OCI-LY1 (cell line): Measurements from ENCODE around the gene FHIT.

Experiments used
- H2AFZ ChIP-seq: fragments of 200-600 bp; sonication (generic), shearing (Covaris generic); 2 replicates; pipeline ENCODE4 v1.6.0; 2014; ENCODE audit warnings: antibody characterized with exemption, mild to moderate bottlenecking, low read length
- H3F3A ChIP-seq: fragments of 200-600 bp; sonication (generic), shearing (Covaris generic); 2 replicates; pipeline ENCODE4 v1.6.0; 2014; ENCODE audit warnings: mild to moderate bottlenecking, antibody characterized with exemption, low read length, moderate library complexity; ENCODE audit not compliant: insufficient read depth
- H3K27ac ChIP-seq: fragments of 200-600 bp; sonication (generic); 2 replicates; pipeline ENCODE4 v1.5.1; 2014; ENCODE audit warnings: low read length, mixed run types, mild to moderate bottlenecking, low read depth; ENCODE audit not compliant: poor library complexity, severe bottlenecking
- H3K27me3 ChIP-seq: fragments of 200-600 bp; sonication (generic); 2 replicates; pipeline ENCODE4 v1.6.0; 2014; ENCODE audit warnings: antibody characterized with exemption, mild to moderate bottlenecking, low read length, moderate library complexity; ENCODE audit not compliant: insufficient read depth
- H3K36me3 ChIP-seq: fragments of 200-600 bp; sonication (generic); 2 replicates; pipeline ENCODE4 v1.6.1; 2014; ENCODE audit warnings: mild to moderate bottlenecking, antibody characterized with exemption, low read length, moderate library complexity, mixed read lengths; ENCODE audit not compliant: insufficient read depth
- H3K4me1 ChIP-seq: fragments of 200-600 bp; sonication (generic); 2 replicates; pipeline ENCODE4 v1.5.1; 2014; ENCODE audit warnings: mild to moderate bottlenecking, low read length, moderate library complexity; ENCODE audit not compliant: insufficient read depth, severe bottlenecking
- H3K4me2 ChIP-seq: fragments of 200-600 bp; sonication (generic), shearing (Covaris generic); 2 replicates; pipeline ENCODE4 v1.6.1; 2014; ENCODE audit warnings: low read length
- H3K4me3 ChIP-seq: fragments of 200-600 bp; sonication (generic); 2 replicates; pipeline ENCODE4 v1.5.1; 2014; ENCODE audit warnings: low read length, low read depth, mild to moderate bottlenecking, mixed read lengths; ENCODE audit not compliant: poor library complexity, severe bottlenecking
- H3K79me2 ChIP-seq: fragments of 200-600 bp; shearing (Covaris generic); 2 replicates; pipeline ENCODE4 v1.6.1; 2016; ENCODE audit warnings: mixed run types, low read length, mixed read lengths; ENCODE audit not compliant: insufficient read depth
- H3K9ac ChIP-seq: fragments of 200-600 bp; sonication (generic), shearing (Covaris generic); 2 replicates; pipeline ENCODE4 v1.6.1; 2014; ENCODE audit warnings: mild to moderate bottlenecking, low read length, mixed read lengths
- H3K9me2 ChIP-seq: fragments of 200-600 bp; sonication (generic), shearing (Covaris generic); 2 replicates; pipeline ENCODE4 v1.6.1; 2014; ENCODE audit warnings: low read depth, mild to moderate bottlenecking, low read length, mixed read lengths
- H3K9me3 ChIP-seq: fragments of 200-600 bp; shearing (Covaris generic); 2 replicates; pipeline ENCODE4 v1.6.1; 2014; ENCODE audit warnings: low read length, mixed read lengths
- H4K20me1 ChIP-seq: fragments of 200-600 bp; sonication (generic), shearing (Covaris generic); 2 replicates; pipeline ENCODE4 v1.6.0; 2016; ENCODE audit warnings: mild to moderate bottlenecking, low read length; ENCODE audit not compliant: insufficient read depth
- EZH2 ChIP-seq: fragments of 200-600 bp; sonication (generic), shearing (Covaris generic); IDR thresholded peaks from 2 replicates; pipeline ENCODE4 v1.8.0; 2017; ENCODE audit warnings: borderline replicate concordance, mixed run types, mild to moderate bottlenecking, antibody characterized with exemption, low read length, moderate library complexity, mixed read lengths
- TF ChIP-seq, protein P1 (sequence below): fragments of 200-600 bp; sonication (generic), shearing (Covaris generic); IDR thresholded peaks from 2 replicates; pipeline ENCODE4 v1.5.1; 2017; ENCODE audit warnings: mild to moderate bottlenecking, antibody characterized with exemption, low read length, moderate library complexity, mixed read lengths

Gene FHIT

DNA sequence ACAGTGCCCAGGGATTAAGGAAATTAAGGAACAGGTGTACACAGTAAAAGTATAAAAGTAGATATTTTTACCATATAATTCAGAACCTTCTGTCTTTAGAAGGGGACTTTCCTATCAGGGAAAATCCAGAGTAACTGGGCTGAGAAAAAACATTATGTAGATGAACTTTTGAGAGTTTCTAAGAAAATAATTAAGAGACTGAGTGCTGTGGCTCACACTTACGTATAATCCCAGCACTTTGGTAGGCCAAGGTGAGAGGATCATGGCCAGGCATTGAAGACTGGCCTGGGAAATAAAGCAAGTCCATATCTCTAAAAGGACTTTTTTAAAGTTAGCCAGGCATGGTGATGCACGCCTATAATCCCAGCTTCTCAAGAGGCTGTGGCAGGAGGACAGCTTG is 1021.8 kb downstream of the FHIT start:
- no peaks in the 10 kb centered on the region for H3F3A ChIP-seq
- H3K4me1 ChIP-seq = peaks cover 8% of the 10 kb centered on the region
- H3K4me2 ChIP-seq = no peak overlapping the region
- no peak overlapping the region for H3K4me3 ChIP-seq
- H3K9me3 ChIP-seq = no peaks in the 10 kb centered on the region
- no peaks in the 10 kb centered on the region for H4K20me1 ChIP-seq
- H3K27ac ChIP-seq = no peak overlapping the region
- no peaks in the 10 kb centered on the region for H3K36me3 ChIP-seq
- no peaks in the 10 kb centered on the region for H3K27me3 ChIP-seq
- no peak overlapping the region for H2AFZ ChIP-seq
- no peaks in the 10 kb centered on the region for H3K79me2 ChIP-seq
- TF ChIP-seq EZH2 = no peak
- TF ChIP-seq, protein P1, sequence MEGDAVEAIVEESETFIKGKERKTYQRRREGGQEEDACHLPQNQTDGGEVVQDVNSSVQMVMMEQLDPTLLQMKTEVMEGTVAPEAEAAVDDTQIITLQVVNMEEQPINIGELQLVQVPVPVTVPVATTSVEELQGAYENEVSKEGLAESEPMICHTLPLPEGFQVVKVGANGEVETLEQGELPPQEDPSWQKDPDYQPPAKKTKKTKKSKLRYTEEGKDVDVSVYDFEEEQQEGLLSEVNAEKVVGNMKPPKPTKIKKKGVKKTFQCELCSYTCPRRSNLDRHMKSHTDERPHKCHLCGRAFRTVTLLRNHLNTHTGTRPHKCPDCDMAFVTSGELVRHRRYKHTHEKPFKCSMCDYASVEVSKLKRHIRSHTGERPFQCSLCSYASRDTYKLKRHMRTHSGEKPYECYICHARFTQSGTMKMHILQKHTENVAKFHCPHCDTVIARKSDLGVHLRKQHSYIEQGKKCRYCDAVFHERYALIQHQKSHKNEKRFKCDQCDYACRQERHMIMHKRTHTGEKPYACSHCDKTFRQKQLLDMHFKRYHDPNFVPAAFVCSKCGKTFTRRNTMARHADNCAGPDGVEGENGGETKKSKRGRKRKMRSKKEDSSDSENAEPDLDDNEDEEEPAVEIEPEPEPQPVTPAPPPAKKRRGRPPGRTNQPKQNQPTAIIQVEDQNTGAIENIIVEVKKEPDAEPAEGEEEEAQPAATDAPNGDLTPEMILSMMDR = no peak
- H3K9me2 ChIP-seq = no peaks in the 10 kb centered on the region
- H3K9ac ChIP-seq = no peak overlapping the region

DNA sequence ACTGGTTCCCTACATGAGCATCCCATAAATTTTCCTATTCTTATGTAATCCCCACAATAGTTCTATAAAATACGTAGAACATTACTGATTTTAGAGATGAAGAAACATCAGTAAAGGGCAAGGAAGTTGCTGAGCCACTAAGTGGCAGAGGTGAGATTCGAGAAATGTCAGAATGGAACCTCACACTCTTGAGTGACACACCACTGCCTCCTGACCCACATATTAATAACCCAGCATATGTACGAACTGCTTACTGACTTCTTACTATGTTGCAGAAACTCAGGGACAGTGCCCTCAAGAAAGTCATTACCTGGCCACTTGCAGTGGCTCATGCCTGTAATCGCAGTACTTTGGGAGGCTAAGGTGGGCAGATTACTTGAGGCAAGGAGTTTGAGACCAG is 1022.4 kb downstream of the FHIT start:
- H2AFZ ChIP-seq = no peak overlapping the region
- no peaks in the 10 kb centered on the region for H3K79me2 ChIP-seq
- H3K27me3 ChIP-seq = no peaks in the 10 kb centered on the region
- no peaks in the 10 kb centered on the region for H3K9me3 ChIP-seq
- H3F3A ChIP-seq = no peaks in the 10 kb centered on the region
- H3K9me2 ChIP-seq = no peaks in the 10 kb centered on the region
- no peak overlapping the region for H3K9ac ChIP-seq
- H3K27ac ChIP-seq = no peak overlapping the region
- H3K4me2 ChIP-seq = no peak overlapping the region
- TF ChIP-seq, protein P1 = no peak
- TF ChIP-seq EZH2 = no peak
- no peaks in the 10 kb centered on the region for H3K36me3 ChIP-seq
- H4K20me1 ChIP-seq = no peaks in the 10 kb centered on the region
- peaks cover 8% of the 10 kb centered on the region for H3K4me1 ChIP-seq
- H3K4me3 ChIP-seq = no peak overlapping the region

DNA sequence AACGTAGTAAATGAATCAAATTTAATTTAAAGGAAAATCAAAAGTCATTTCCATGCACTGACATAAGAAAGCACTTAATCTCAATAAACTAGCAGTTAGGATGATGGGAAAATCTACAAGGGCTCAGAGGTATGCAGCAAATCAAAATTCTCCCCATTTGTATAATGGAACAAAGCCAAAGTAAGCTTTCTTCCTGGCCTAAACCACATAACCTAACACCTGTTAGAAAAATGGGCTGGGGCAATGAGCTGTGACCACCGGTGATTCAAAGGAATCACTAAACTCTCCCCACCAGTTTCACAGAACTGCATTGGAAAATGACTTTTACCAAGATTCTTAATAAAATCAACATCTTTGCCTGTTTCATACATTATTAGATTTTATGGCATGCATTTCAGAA is 1024.3 kb downstream of the FHIT start:
- H2AFZ ChIP-seq = no peak overlapping the region
- H3K27ac ChIP-seq = no peak overlapping the region
- no peaks in the 10 kb centered on the region for H3K9me2 ChIP-seq
- no peak for TF ChIP-seq EZH2
- TF ChIP-seq, protein P1 = no peak
- no peak overlapping the region for H3K4me3 ChIP-seq
- H3K27me3 ChIP-seq = no peaks in the 10 kb centered on the region
- H3K79me2 ChIP-seq = no peaks in the 10 kb centered on the region
- H3K9me3 ChIP-seq = no peaks in the 10 kb centered on the region
- no peak overlapping the region for H3K9ac ChIP-seq
- peaks cover 8% of the 10 kb centered on the region for H3K4me1 ChIP-seq
- no peaks in the 10 kb centered on the region for H3F3A ChIP-seq
- no peaks in the 10 kb centered on the region for H4K20me1 ChIP-seq
- no peak overlapping the region for H3K4me2 ChIP-seq
- H3K36me3 ChIP-seq = no peaks in the 10 kb centered on the region
